HEK293T (cell line): ENCODE results near the gene ZNG1F.
"Not testable (repeated sequence)": the region's sequence is repeated elsewhere in the genome, so short reads cannot be mapped to it uniquely, and the experiment has no call there.

Experiments used
- BHLHE40 ChIP-seq: fragments of 450-650 bp; IDR thresholded peaks from 2 replicates; pipeline ENCODE4 v1.6.1; 2016; ENCODE audit warnings: mild to moderate bottlenecking, moderate library complexity, borderline replicate concordance
- FOXK2 ChIP-seq: fragments of 450-650 bp; IDR thresholded peaks from 2 replicates; pipeline ENCODE4 v1.6.1; 2016; ENCODE audit warnings: mild to moderate bottlenecking
- FOXM1 ChIP-seq: fragments of 450-650 bp; IDR thresholded peaks from 2 replicates; pipeline ENCODE4 v1.6.1; 2017; ENCODE audit warnings: mild to moderate bottlenecking, borderline replicate concordance
- SP1 ChIP-seq: fragments of 450-650 bp; IDR thresholded peaks from 2 replicates; pipeline ENCODE4 v1.6.1; 2017
- SUZ12 ChIP-seq: fragments of 450-650 bp; IDR thresholded peaks from 2 replicates; pipeline ENCODE4 v1.6.1; 2016; ENCODE audit warnings: mild to moderate bottlenecking
- TF ChIP-seq, protein P1 (sequence below): fragments of 450-650 bp; IDR thresholded peaks from 2 replicates; pipeline ENCODE4 v1.6.1; 2016

DNA sequence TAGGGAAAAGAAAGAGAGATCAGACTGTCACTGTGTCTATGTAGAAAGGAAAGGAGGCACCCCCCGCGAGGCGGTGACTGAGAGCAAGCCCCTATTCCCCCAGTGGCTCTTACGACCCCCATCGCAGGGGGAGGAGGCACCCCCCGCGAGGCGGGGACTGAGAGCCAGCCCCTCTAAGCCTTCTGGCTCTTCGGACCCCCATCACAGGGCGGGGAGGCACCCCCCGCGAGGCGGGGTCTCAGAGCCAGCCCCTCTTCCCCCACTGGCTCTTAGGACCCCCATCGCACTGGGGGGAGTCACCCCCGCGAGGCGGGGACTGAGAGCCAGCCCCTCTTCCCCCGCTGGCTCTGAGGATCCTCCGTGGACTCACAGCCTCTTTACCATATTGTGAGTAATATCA is 84.6 kb downstream of the ZNG1F start:
- TF ChIP-seq FOXM1, FOXK2, SUZ12, BHLHE40, SP1: not testable (repeated sequence)
- TF ChIP-seq, protein P1, sequence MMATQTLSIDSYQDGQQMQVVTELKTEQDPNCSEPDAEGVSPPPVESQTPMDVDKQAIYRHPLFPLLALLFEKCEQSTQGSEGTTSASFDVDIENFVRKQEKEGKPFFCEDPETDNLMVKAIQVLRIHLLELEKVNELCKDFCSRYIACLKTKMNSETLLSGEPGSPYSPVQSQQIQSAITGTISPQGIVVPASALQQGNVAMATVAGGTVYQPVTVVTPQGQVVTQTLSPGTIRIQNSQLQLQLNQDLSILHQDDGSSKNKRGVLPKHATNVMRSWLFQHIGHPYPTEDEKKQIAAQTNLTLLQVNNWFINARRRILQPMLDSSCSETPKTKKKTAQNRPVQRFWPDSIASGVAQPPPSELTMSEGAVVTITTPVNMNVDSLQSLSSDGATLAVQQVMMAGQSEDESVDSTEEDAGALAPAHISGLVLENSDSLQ: not testable (repeated sequence)
